GM10248 (cell line): ENCODE measurements around the gene CHMP6.

Experiments used
- CTCF ChIA-PET: fragments of 300-600 bp; sonication (Branson Sonifier 250); formaldehyde crosslinking; extraction: SDS; loops from one replicate; lab custom pipeline; 2021; ENCODE audit warnings: antibody characterized with exemption; lab: Yijun Ruan, JAX
- POLR2A ChIA-PET: fragments of 350-650 bp; sonication (Branson Sonifier 250); formaldehyde crosslinking; extraction: SDS; loops from one replicate; lab custom pipeline; 2020; ENCODE audit warnings: antibody characterized with exemption; lab: Yijun Ruan, JAX
- DNase-seq: peaks from one replicate; pipeline ENCODE4 v3.0.0; 2012; ENCODE audit errors: extremely low spot score
- CTCF ChIP-seq: IDR thresholded peaks from 2 replicates; pipeline ENCODE4 v1.5.1; 2012; ENCODE audit warnings: mild to moderate bottlenecking, low read depth; ENCODE audit errors: extremely low read depth, missing control alignments, control extremely low read depth

The CHMP6 gene

GRCh38 chr17:80992948-80993624 lies 1.4 kb downstream of the CHMP6 start:
- ChIA-PET CTCF (no interaction called here), POLR2A (no interaction called here)
- DNase-seq, result peak; percentile 24
- no peak for TF ChIP-seq CTCF

GRCh38 chr17:80995131-80995530 lies 3.5 kb downstream of the CHMP6 start:
- ChIA-PET POLR2A (no interaction called here), CTCF (interaction anchor here (1.7 kb wide), 1 partner anchor 568 kb away, joined by 5 read pairs; no protein-coding TSS in a partner anchor)
- no peak for DNase-seq

GRCh38 chr17:80996422-80997305 lies 5.0 kb downstream of the CHMP6 start:
- ChIA-PET CTCF (no interaction called here), POLR2A (no interaction called here)
- DNase-seq, result no peak
- no peak for TF ChIP-seq CTCF

More at GRCh38 chr17:80995131-80995530, 3.5 kb downstream of the CHMP6 start:
- no peak for TF ChIP-seq CTCF

- DNase-seq, result no peak
- POLR2A ChIA-PET, result no interaction called here
- CTCF ChIA-PET, result no interaction called here
These were observed 5.9 kb downstream of the CHMP6 start for GRCh38 chr17:80997424-80998117.

GRCh38 chr17:80998118-80998747 lies 6.6 kb downstream of the CHMP6 start:
- ChIA-PET CTCF (interaction anchor here (1.1 kb wide), 1 partner anchor 10 kb away, joined by 3 read pairs; no protein-coding TSS in a partner anchor), POLR2A (no interaction called here)
- no peak for DNase-seq
- no peak for TF ChIP-seq CTCF

More at GRCh38 chr17:80997424-80998117, 5.9 kb downstream of the CHMP6 start:
- TF ChIP-seq CTCF, result no peak
